Left ventricle myocardium superior (tissue), 1 donor: ENCODE measurements around the gene RAB36. TPM values are rescaled to one million over a fixed set of nuclear protein-coding genes. Genes with fewer than 3 reads are reported as not detected.
A peak's percentile ranks its signal among the peaks of the same experiment; 100 is the strongest.
"Not testable (repeated sequence)": the region's sequence is repeated elsewhere in the genome, so short reads cannot be mapped to it uniquely, and the experiment has no call there.

Experiments
- ATAC-seq: fragments of 200-7000 bp; cut with Tn5 transposase; one replicate; pipeline ENCODE4 v1.9.1; 2020; ENCODE audit warnings: mild to moderate bottlenecking, moderate library complexity
- DNase-seq: peaks from one replicate; pipeline ENCODE4 v3.0.0-alpha.2; 2020
- intact Hi-C: fragments of 100-400 bp; cut with micrococcal nuclease; formaldehyde crosslinking; loops from one replicate; pipeline ENCODE4 v1.11.0; 2022
- total RNA-seq: library from RNA; stranded (reverse); fragmentation: NEBNext Ultra II Directional; extraction: Animal tissue kit (Norgen Biotek cat#: 25700); gene quantifications from one replicate; pipeline ENCODE4 v1.2.1, GENCODE V29; 2021
- donor health status: DM: no; HTN: yes; CAD: no; lungs with severe emphysema.

The RAB36 gene
- total RNA-seq, 1 donor from 2014 or later = 0.74 TPM

GRCh38 chr22:23129149-23129548 lies 16.1 kb upstream of the RAB36 start:
- intact Hi-C loops = loop anchor here (2.0 kb wide), 1 partner anchor 170 kb away; no protein-coding TSS in a partner anchor
- DNase-seq (no peak), ATAC-seq (no peak)

- ATAC-seq = no peak
- peak; percentile 12 for DNase-seq
Observed at GRCh38 chr22:23130697-23131096, 14.6 kb upstream of the RAB36 start.

GRCh38 chr22:23131931-23132330 lies 13.3 kb upstream of the RAB36 start:
- no peak for ATAC-seq
- DNase-seq = no peak
- intact Hi-C loops = no loop called here

More at GRCh38 chr22:23130697-23131096, 14.6 kb upstream of the RAB36 start:
- intact Hi-C loops = no loop called here

- intact Hi-C loops = no loop called here
- DNase-seq (peak; percentile 11), ATAC-seq (no peak)
Observed at GRCh38 chr22:23132376-23133091, 12.7 kb upstream of the RAB36 start.

- no peak for ATAC-seq
- intact Hi-C loops = no loop called here
Observed at GRCh38 chr22:23133922-23134321, 11.4 kb upstream of the RAB36 start.

GRCh38 chr22:23136991-23137390 lies 8.3 kb upstream of the RAB36 start:
- peak; percentile 9 for DNase-seq
- intact Hi-C loops, ATAC-seq: not testable (repeated sequence)

More at GRCh38 chr22:23133922-23134321, 11.4 kb upstream of the RAB36 start:
- DNase-seq = peak; percentile 5

GRCh38 chr22:23137468-23137867 lies 7.8 kb upstream of the RAB36 start:
- intact Hi-C loops = no loop called here
- peak; percentile 5 for DNase-seq
- ATAC-seq = no peak

GRCh38 chr22:23137905-23138561 lies 7.2 kb upstream of the RAB36 start:
- DNase-seq (no peak), ATAC-seq (no peak)
- intact Hi-C loops = no loop called here

GRCh38 chr22:23138584-23139435 lies 6.5 kb upstream of the RAB36 start:
- intact Hi-C loops = no loop called here
- ATAC-seq (no peak), DNase-seq (no peak)

- intact Hi-C loops = no loop called here
- no peak for DNase-seq
- no peak for ATAC-seq
Observed at GRCh38 chr22:23140385-23140784, 4.9 kb upstream of the RAB36 start.

GRCh38 chr22:23142546-23143105 lies 2.7 kb upstream of the RAB36 start:
- no peak for ATAC-seq
- DNase-seq = no peak

GRCh38 chr22:23143119-23143518 lies 2.2 kb upstream of the RAB36 start:
- DNase-seq (no peak), ATAC-seq (no peak)
- intact Hi-C loops = no loop called here

More at GRCh38 chr22:23142546-23143105, 2.7 kb upstream of the RAB36 start:
- intact Hi-C loops = no loop called here

GRCh38 chr22:23144432-23144831 lies 845 bp upstream of the RAB36 start:
- intact Hi-C loops = no loop called here
- DNase-seq = no peak
- no peak for ATAC-seq

- no peak for ATAC-seq
- intact Hi-C loops = no loop called here
- no peak for DNase-seq
Observed at GRCh38 chr22:23145878-23146470, 697 bp downstream of the RAB36 start.

- DNase-seq = no peak
- no peak for ATAC-seq
- intact Hi-C loops = no loop called here
Observed at GRCh38 chr22:23146478-23147205, 1.4 kb downstream of the RAB36 start.

- ATAC-seq (no peak), DNase-seq (no peak)
- intact Hi-C loops = no loop called here
Observed at GRCh38 chr22:23147617-23148387, 2.5 kb downstream of the RAB36 start.

- ATAC-seq (no peak), DNase-seq (no peak)
- intact Hi-C loops = no loop called here
Observed at GRCh38 chr22:23149743-23150238, 4.5 kb downstream of the RAB36 start.

- ATAC-seq (no peak), DNase-seq (no peak)
- intact Hi-C loops = no loop called here
Observed at GRCh38 chr22:23150762-23151161, 5.5 kb downstream of the RAB36 start.
